D341Med (cell line): ENCODE data around the gene TRNT1.

Experiments
- DNase-seq: peaks from one replicate; pipeline ENCODE4 v3.0.0; 2012; ENCODE audit warnings: low spot score

The TRNT1 gene

GRCh38 chr3:3178498-3179328 is 52.0 kb downstream of the TRNT1 start:
- no peak for DNase-seq

DNA sequence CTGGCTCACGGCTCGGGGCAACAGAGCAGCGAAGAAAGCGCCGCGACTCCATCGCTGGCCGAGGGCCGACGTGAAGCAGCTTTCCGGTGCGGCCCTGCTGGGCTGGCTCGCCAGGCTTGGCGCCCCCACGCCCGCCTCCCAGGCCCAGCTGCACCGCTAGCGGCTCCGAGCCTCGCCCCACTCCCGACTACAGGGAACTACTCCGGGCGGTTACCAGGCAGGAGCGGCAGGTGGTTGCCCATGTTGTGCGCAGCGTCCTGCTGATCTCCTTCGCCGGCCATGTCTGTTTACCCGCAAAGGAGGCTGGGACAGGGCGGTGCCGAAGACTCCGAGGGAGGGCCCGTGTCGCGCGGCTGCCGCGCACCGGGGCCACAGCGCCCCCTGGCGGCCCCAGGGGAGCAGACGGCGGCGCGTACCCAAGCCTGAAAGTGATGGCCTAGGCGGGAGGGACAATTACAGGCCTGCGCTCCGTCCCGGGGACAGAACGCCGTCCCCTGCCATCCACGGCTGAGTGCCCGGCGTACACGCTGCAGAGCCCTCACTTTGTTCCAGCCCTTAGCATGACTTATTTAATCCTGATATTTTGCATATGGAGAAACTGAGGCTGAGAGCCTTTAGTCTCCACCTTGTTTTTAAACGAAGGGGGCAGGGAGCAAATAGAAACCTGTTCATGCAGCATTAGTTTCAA is 52.8 kb downstream of the TRNT1 start, which contains the start of gene CRBN:
TSS of gene CRBN (minus strand) at position 285 of the 688 bp plus-strand sequence. CDS start at position 281, 4 bp downstream.
- peak; percentile 98 for DNase-seq

GRCh38 chr3:3180456-3180855 is 53.7 kb downstream of the TRNT1 start:
- no peak for DNase-seq

GRCh38 chr3:3184876-3185275 is 58.1 kb downstream of the TRNT1 start:
- no peak for DNase-seq

DNA sequence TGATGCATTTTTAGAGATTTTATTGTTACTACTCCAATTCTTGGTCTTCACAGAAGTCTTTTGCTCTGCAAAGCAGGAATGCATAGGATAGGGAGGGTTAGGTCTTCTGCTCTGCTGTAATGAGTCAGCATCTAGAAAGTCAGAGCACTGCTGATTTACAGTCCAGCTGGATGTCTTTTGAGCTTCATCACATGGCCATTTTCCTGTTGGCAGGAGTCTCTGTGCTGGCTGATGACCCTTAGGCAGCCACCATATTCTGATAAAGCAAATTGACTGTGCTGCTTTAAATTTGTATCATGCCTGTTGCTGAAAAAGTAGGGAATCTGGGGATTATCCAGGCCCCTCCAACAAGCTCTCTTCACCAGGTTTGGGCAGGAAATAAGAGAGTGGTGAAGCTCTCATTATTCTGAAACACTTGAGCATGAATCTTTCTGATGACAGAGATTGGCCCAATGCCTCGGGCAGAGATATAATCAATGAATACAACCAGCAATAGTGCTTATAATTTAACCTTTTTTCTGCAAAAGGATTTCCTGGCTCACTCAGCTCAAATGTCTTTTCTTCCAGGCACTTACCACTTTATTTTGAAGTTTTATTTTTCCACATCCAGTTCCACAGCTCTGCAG is 62.5 kb downstream of the TRNT1 start:
- DNase-seq, result no peak

DNA sequence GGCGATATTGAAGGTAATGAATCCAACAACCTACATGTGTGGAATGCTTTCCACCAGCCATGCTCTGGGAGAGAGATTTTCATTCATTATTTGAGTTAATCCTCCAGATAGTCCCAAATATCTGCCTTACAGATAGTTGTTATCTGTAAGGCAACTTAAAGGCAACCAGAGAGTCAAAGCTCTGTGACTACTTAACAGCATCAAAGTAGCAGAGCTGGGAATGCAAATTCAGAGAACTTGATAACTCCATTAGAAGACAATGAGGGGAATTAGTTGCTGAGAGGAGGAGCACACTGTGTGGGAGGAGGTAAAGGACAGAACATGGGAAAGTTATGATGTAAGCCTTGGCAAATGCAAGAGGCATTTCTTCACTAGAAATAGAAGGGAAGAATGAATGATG is 63.2 kb downstream of the TRNT1 start:
- no peak for DNase-seq

- no peak for DNase-seq
Observed at GRCh38 chr3:3191675-3192285, 65.0 kb downstream of the TRNT1 start.

GRCh38 chr3:3192286-3192675 is 65.5 kb downstream of the TRNT1 start:
- no peak for DNase-seq

DNA sequence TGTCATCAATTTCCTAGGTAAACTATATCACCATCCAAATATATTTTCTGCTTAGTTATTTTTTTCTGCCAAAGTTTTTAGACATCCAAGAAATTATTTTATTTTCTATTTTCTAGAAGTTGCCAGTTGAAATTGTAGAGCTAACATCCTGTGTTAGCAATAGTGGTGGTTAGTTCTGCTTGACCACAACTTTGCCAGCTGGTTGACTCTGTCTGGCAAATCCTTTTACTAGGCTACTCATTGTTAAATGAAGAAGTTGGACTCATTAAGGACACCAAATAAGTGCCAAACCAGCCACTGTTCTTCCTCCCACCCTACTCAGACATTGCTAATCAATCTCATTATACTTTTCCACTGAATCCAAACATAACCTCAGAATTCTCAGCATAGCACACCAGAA is 68.1 kb downstream of the TRNT1 start:
- no peak for DNase-seq

DNA sequence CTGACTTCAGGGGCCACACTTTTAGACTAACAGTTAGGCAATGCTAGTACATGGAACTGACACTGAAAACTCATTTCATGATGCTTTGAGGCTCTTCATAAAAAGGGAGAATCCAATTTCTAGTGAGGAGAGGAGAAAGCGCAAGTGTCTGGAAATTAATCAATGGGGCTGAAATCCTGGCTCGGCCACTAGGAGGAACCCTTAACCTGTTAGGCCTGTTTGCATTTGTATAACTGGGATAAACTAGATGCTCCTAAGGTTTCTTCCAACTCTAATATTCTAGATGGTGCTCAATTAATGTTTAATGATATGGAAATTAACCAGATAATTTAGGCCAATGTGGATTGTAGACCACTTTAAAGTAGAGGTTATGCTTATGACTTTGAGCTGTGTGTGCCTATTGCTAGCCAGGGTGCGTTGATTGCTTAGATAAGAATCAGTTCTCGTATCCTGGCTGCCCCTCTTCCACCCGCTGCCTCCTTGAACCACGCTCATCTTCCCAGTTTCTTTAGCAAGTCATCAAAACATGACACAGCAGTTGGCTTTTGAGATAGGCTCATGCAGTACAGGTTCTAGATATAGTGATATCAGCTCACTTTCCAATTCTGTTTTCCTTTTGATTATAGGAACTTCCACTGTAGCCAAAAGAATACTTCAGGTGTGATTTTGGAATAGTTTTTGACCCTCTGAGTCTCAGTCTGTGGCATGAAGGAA is 69.6 kb downstream of the TRNT1 start:
- DNase-seq, result peak; percentile 59
